OCI-LY1 (cell line): ENCODE measurements around the gene SCAF8.

ENCODE experiments used
- EZH2 ChIP-seq: fragments of 200-600 bp; sonication (generic), shearing (Covaris generic); IDR thresholded peaks from 2 replicates; pipeline ENCODE4 v1.8.0; 2017; ENCODE audit warnings: borderline replicate concordance, mixed run types, mild to moderate bottlenecking, antibody characterized with exemption, low read length, moderate library complexity, mixed read lengths
- TF ChIP-seq, protein P1 (sequence below): fragments of 200-600 bp; sonication (generic), shearing (Covaris generic); IDR thresholded peaks from 2 replicates; pipeline ENCODE4 v1.5.1; 2017; ENCODE audit warnings: mild to moderate bottlenecking, antibody characterized with exemption, low read length, moderate library complexity, mixed read lengths

DNA sequence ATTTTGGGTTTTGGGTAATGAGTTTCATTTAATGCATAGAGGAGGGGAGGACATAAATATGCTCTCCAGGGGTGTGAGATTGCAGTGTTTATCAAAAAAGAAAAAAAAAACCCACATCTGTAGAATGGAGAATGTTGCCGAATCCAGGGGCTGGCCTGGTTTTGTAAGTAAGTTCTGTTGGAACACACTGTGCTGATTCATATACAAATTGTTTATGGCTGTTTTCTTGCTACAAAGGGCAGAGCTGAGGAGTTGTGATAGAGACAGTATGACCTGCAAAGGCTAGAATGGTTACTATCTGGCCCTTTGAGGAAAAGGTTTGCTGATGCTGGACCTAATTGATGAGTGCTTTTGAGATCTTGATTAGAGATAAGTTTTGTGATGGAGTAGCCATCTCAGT is 30.4 kb downstream of the SCAF8 start:
- TF ChIP-seq, protein P1, sequence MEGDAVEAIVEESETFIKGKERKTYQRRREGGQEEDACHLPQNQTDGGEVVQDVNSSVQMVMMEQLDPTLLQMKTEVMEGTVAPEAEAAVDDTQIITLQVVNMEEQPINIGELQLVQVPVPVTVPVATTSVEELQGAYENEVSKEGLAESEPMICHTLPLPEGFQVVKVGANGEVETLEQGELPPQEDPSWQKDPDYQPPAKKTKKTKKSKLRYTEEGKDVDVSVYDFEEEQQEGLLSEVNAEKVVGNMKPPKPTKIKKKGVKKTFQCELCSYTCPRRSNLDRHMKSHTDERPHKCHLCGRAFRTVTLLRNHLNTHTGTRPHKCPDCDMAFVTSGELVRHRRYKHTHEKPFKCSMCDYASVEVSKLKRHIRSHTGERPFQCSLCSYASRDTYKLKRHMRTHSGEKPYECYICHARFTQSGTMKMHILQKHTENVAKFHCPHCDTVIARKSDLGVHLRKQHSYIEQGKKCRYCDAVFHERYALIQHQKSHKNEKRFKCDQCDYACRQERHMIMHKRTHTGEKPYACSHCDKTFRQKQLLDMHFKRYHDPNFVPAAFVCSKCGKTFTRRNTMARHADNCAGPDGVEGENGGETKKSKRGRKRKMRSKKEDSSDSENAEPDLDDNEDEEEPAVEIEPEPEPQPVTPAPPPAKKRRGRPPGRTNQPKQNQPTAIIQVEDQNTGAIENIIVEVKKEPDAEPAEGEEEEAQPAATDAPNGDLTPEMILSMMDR, result no peak
- no peak for TF ChIP-seq EZH2
